ENCODE results near the gene BCL2L12. TPM values are rescaled to one million over a fixed set of nuclear protein-coding genes. Genes with fewer than 3 reads are reported as not detected.

Gene BCL2L12
- total RNA-seq, 1 experiment from 2014 or later, result 93.9 TPM

GRCh38 chr19:49652551-49653465, 12.9 kb upstream of the BCL2L12 start (continued):
- TF ChIP-seq REST (IDR thresholded peaks at IDR 0.05; ENCODE audit: low read depth), result no peak

- Histone ChIP-seq H4K20me1 (ENCODE audit: insufficient read depth) (no peaks in the 10 kb centered on the region), H3K9me3 (ENCODE audit: control insufficient read depth in 1 of 2, insufficient read depth in 1 of 2, low read depth in 1 of 2, low read length in 2 of 2) (no peaks in the 10 kb centered on the region), H3K36me3 (ENCODE audit: control insufficient read depth in 1 of 2, insufficient read depth in 2 of 2, low read length in 2 of 2) (peaks cover 36 to 44% of the 10 kb centered on the region in 2 experiments; a peak in 3 of 4 replicates), H3K4me1 (ENCODE audit: control insufficient read depth in 1 of 2, insufficient read depth in 2 of 2, low read length in 2 of 2) (no peaks in the 10 kb centered on the region), H3K27ac (ENCODE audit: low read depth, low read length) (no peak overlapping the region), H3K9me2 (ENCODE audit: insufficient read depth) (no peaks in the 10 kb centered on the region), H3K4me3 (replicated peaks in 1 of 2; ENCODE audit: low read depth in 1 of 2, low read length in 2 of 2) (no peak overlapping the region), H3K4me2 (ENCODE audit: low read length) (no peak overlapping the region), H3K9ac (ENCODE audit: low read length) (no peak overlapping the region), H3K27me3 (ENCODE audit: insufficient read depth, low read length) (no peaks in the 10 kb centered on the region), H3K79me2 (ENCODE audit: insufficient read depth, low read length) (peaks cover 24% of the 10 kb centered on the region; the same call in 1 of the 2 replicates), H2AFZ (ENCODE audit: low read depth, low read length, poor library complexity, severe bottlenecking) (no peak overlapping the region)
- intact Hi-C loops (cut with micrococcal nuclease), result no loop called here
- ChIA-PET RAD21 (ENCODE audit: low non-redundant PET in 1 of 2, low total read pairs in 2 of 2, uncharacterized antibody in 2 of 2, unreplicated experiment in 2 of 2) (no interaction called here), CTCF (no interaction called here), POLR2A (no interaction called here)
- no peak for DNase-seq (ENCODE audit: low read depth, low spot score)
- ATAC-seq, result no peak
- no TSS peak for BruUV-seq (replicated peaks)
- no peak for TF ChIP-seq SP1 (IDR thresholded peaks at IDR 0.05; ENCODE audit: low read depth)
- TF ChIP-seq CBX3 (IDR thresholded peaks at IDR 0.05; ENCODE audit: low read depth), result no peak
- TF ChIP-seq POLR2A (IDR thresholded peaks at IDR 0.05; ENCODE audit: borderline replicate concordance, extremely low read depth, insufficient read depth, insufficient read length), result no peak
- no peak for TF ChIP-seq ZNF274 (IDR thresholded peaks at IDR 0.05; ENCODE audit: low read depth, low read length)
- no peak for TF ChIP-seq CEBPB (IDR thresholded peaks at IDR 0.05; ENCODE audit: low read depth)
- TF ChIP-seq RAD21 (IDR thresholded peaks at IDR 0.05; ENCODE audit: low read depth), result no peak
- TF ChIP-seq CTCF (IDR thresholded peaks at IDR 0.05 in 2 of 3, conservative IDR thresholded peaks at IDR 0.05 in 1 of 3; ENCODE audit: borderline replicate concordance in 1 of 3, insufficient read depth in 1 of 3, low read depth in 2 of 3, low read length in 2 of 3), result no peak
- no peak for TF ChIP-seq ZFX (IDR thresholded peaks at IDR 0.05)
- no peak for TF ChIP-seq EZH2phosphoT487 (IDR thresholded peaks at IDR 0.05; ENCODE audit: borderline replicate concordance)
- TF ChIP-seq ZBTB33 (IDR thresholded peaks at IDR 0.05; ENCODE audit: extremely low read depth, insufficient replicate concordance, low read length), result no peak
- no peak for TF ChIP-seq JUND (IDR thresholded peaks at IDR 0.05)
- no peak for TF ChIP-seq ELF1 (IDR thresholded peaks at IDR 0.05; ENCODE audit: borderline replicate concordance, low read depth)
- no peak for TF ChIP-seq MAX (IDR thresholded peaks at IDR 0.05)
- TF ChIP-seq POLR2AphosphoS5 (IDR thresholded peaks at IDR 0.05; ENCODE audit: low read depth, low read length), result no peak
These were observed 12.3 kb upstream of the BCL2L12 start for GRCh38 chr19:49653466-49653806.
